Body of pancreas (tissue), 4 donors: ENCODE data around the gene GABRB1. TPM values are rescaled to one million over a fixed set of nuclear protein-coding genes. Genes with fewer than 3 reads are reported as not detected.

Experiments used
- ATAC-seq: fragments of 150-250 bp; one replicate; pipeline ENCODE4 v1.9.1; 2016
- DNase-seq, 4 donors: peaks; one replicate each; pipeline ENCODE4 v3.0.0-alpha.2; 2019
- H3K27ac ChIP-seq, 4 donors: fragments of 200-600 bp; sonication (generic); 1 replicate in 3 of 4; 2 replicates in 1 of 4; pipeline versions ENCODE4 v1.5.1 to v1.6.1; 2016 to 2019; ENCODE audit warnings: mild to moderate bottlenecking in 1 of 4, mixed read lengths in 1 of 4, moderate library complexity in 1 of 4
- H3K27me3 ChIP-seq, 2 donors: fragments of 200-600 bp; sonication (generic); one replicate each; pipeline ENCODE4 v1.6.0; 2016; ENCODE audit warnings: mild to moderate bottlenecking in 1 of 2
- H3K36me3 ChIP-seq, 2 donors: fragments of 200-600 bp; sonication (generic); replicated peaks in 1 of 2; 2 replicates each; pipeline ENCODE4 v1.5.1; 2016; ENCODE audit warnings: low read depth in 2 of 2; ENCODE audit not compliant: insufficient read depth in 1 of 2
- H3K4me1 ChIP-seq: fragments of 200-600 bp; sonication (generic); one replicate; pipeline ENCODE4 v1.6.0; 2016
- H3K4me3 ChIP-seq, 2 donors: fragments of 200-600 bp; sonication (generic); 1 replicate in 1 of 2; 2 replicates in 1 of 2; pipeline ENCODE4 v1.5.1; 2016 to 2019
- H3K9me3 ChIP-seq, 3 donors: fragments of 200-600 bp; sonication (generic); 1 replicate in 2 of 3; 2 replicates in 1 of 3; pipeline ENCODE4 v1.5.1; 2016
- CTCF ChIP-seq, 7 experiments: fragments of 450-650 bp in 4 of 7; fragments of 200-600 bp in 3 of 7; sonication (generic) in 3 of 7; IDR thresholded peaks; one replicate each; pipeline ENCODE4 v1.5.1; 2016 to 2019; ENCODE audit warnings: antibody characterized with exemption in 7 of 7
- POLR2A ChIP-seq, 3 donors: fragments of 450-650 bp; IDR thresholded peaks; one replicate each; pipeline ENCODE4 v1.6.1; 2016; ENCODE audit warnings: antibody characterized with exemption in 3 of 3, mild to moderate bottlenecking in 2 of 3
- WGBS, 2 donors: methylation state at CpG; one replicate each; pipeline ENCODE4 v1.1.5; 2017; 5-methylcytosine and 5-hydroxymethylcytosine counted together
- intact Hi-C: fragments of 100-400 bp; cut with DNase I; formaldehyde crosslinking; loops from one replicate; pipeline ENCODE4 v1.15.1; 2023
- total RNA-seq, 2 donors: library from RNA; depleted of rRNA; stranded (reverse); fragments of >200 nt; gene quantifications; one replicate each; pipeline ENCODE4 v1.1.0, GENCODE V29; 2016

Gene GABRB1
- total RNA-seq, 2 donors from 2014 or later, result not detected

- DNase-seq (no peak), ATAC-seq (no peak)
- H3K4me3 ChIP-seq, result no peak overlapping the region
- no peak overlapping the region for H3K27ac ChIP-seq
- H3K36me3 ChIP-seq, result no peaks in the 10 kb centered on the region
- no peaks in the 10 kb centered on the region for H3K4me1 ChIP-seq
- TF ChIP-seq POLR2A (IDR thresholded peaks at IDR 0.05) (no peak), CTCF (IDR thresholded peaks at IDR 0.05) (no peak)
- 60 to 72% methylated on average over 3 of the region's 3 CpGs for WGBS, 2 donors
- H3K27me3 ChIP-seq, result no peaks in the 10 kb centered on the region
- intact Hi-C loops, result no loop called here
- no peaks in the 10 kb centered on the region for H3K9me3 ChIP-seq
Measured at GRCh38 chr4:47263721-47264120, 232.4 kb downstream of the GABRB1 start.

- intact Hi-C loops, result no loop called here
- Histone ChIP-seq H3K9me3 (no peaks in the 10 kb centered on the region), H3K27me3 (peaks cover 0 to 3% of the 10 kb centered on the region in 2 donors), H3K4me1 (no peaks in the 10 kb centered on the region), H3K27ac (no peak overlapping the region), H3K4me3 (no peak overlapping the region), H3K36me3 (no peaks in the 10 kb centered on the region)
- 11 to 20% methylated on average over 2 of the region's 2 CpGs for WGBS, 2 donors
- TF ChIP-seq CTCF (IDR thresholded peaks at IDR 0.05), result no peak
- no peak for TF ChIP-seq POLR2A (IDR thresholded peaks at IDR 0.05)
- no peak for ATAC-seq
- DNase-seq, result no peak
Measured at GRCh38 chr4:47270201-47270888, 239.0 kb downstream of the GABRB1 start.

GRCh38 chr4:47271291-47271690, 239.9 kb downstream of the GABRB1 start:
- ATAC-seq (no peak), DNase-seq (no peak)
- Histone ChIP-seq H3K9me3 (no peaks in the 10 kb centered on the region), H3K4me3 (no peak overlapping the region), H3K27ac (no peak overlapping the region), H3K36me3 (no peaks in the 10 kb centered on the region), H3K27me3 (peaks cover 0 to 3% of the 10 kb centered on the region in 2 donors), H3K4me1 (no peaks in the 10 kb centered on the region)
- 43 to 78% methylated on average over 1 of the region's 1 CpG for WGBS, 2 donors
- intact Hi-C loops, result no loop called here
- no peak for TF ChIP-seq POLR2A (IDR thresholded peaks at IDR 0.05)
- no peak for TF ChIP-seq CTCF (IDR thresholded peaks at IDR 0.05)

- 9 to 19% methylated on average over 2 of the region's 2 CpGs for WGBS, 2 donors
- H3K4me1 ChIP-seq, result no peaks in the 10 kb centered on the region
- no peak for TF ChIP-seq CTCF (IDR thresholded peaks at IDR 0.05)
- no peak for TF ChIP-seq POLR2A (IDR thresholded peaks at IDR 0.05)
Measured at GRCh38 chr4:47274901-47275300, 243.5 kb downstream of the GABRB1 start.

GRCh38 chr4:47275595-47275994, 244.2 kb downstream of the GABRB1 start:
- no peaks in the 10 kb centered on the region for H3K9me3 ChIP-seq
- 55 to 56% methylated on average over 2 of the region's 2 CpGs for WGBS, 2 donors
- no peak overlapping the region for H3K27ac ChIP-seq
- no peak overlapping the region for H3K4me3 ChIP-seq
- H3K4me1 ChIP-seq, result no peaks in the 10 kb centered on the region
- H3K27me3 ChIP-seq, result peaks cover 0 to 3% of the 10 kb centered on the region in 2 donors
- DNase-seq, result no peak
- TF ChIP-seq CTCF (IDR thresholded peaks at IDR 0.05) (no peak), POLR2A (IDR thresholded peaks at IDR 0.05) (no peak)
- no peak for ATAC-seq
- H3K36me3 ChIP-seq, result no peaks in the 10 kb centered on the region
- intact Hi-C loops, result no loop called here

More at GRCh38 chr4:47274901-47275300, 243.5 kb downstream of the GABRB1 start:
- Histone ChIP-seq H3K27ac (no peak overlapping the region), H3K36me3 (no peaks in the 10 kb centered on the region), H3K9me3 (no peaks in the 10 kb centered on the region), H3K4me3 (no peak overlapping the region), H3K27me3 (peaks cover 0 to 3% of the 10 kb centered on the region in 2 donors)
- intact Hi-C loops, result no loop called here
- DNase-seq, result no peak
- ATAC-seq, result no peak
